Smooth muscle cell (in vitro differentiated cells): Measurements from ENCODE around the gene WNT5A. TPM values are rescaled to one million over a fixed set of nuclear protein-coding genes. Genes with fewer than 3 reads are reported as not detected.

Source experiments
- DNase-seq: peaks from one replicate; lab custom pipeline; 2025; ENCODE audit not compliant: unreplicated experiment; lab: John Stamatoyannopoulos, UW
- H2AFZ ChIP-seq: fragments of 200-600 bp; sonication (generic); 2 replicates; pipeline ENCODE4 v1.6.0; 2016; ENCODE audit warnings: antibody characterized with exemption, low read depth, mild to moderate bottlenecking
- H3F3A ChIP-seq: fragments of 200-600 bp; sonication (generic); 2 replicates; pipeline ENCODE4 v1.6.0; 2017; ENCODE audit warnings: antibody characterized with exemption, low read depth
- H3K27ac ChIP-seq: fragments of 200-600 bp; sonication (generic); 2 replicates; pipeline ENCODE4 v1.5.1; 2016; ENCODE audit warnings: low read depth, mild to moderate bottlenecking
- H3K27me3 ChIP-seq: fragments of 200-600 bp; sonication (generic); 2 replicates; pipeline ENCODE4 v1.6.1; 2016; ENCODE audit warnings: low read depth, mild to moderate bottlenecking
- H3K36me3 ChIP-seq: fragments of 200-600 bp; sonication (generic); 2 replicates; pipeline ENCODE4 v1.5.1; 2016; ENCODE audit warnings: low read depth
- H3K4me1 ChIP-seq: fragments of 200-600 bp; sonication (generic); 2 replicates; pipeline ENCODE4 v1.5.1; 2016; ENCODE audit warnings: low read depth
- H3K4me2 ChIP-seq: fragments of 200-600 bp; sonication (generic); 2 replicates; pipeline ENCODE4 v1.6.0; 2016; ENCODE audit warnings: mild to moderate bottlenecking
- H3K4me3 ChIP-seq: fragments of 200-600 bp; sonication (generic); 2 replicates; pipeline ENCODE4 v1.5.1; 2016; ENCODE audit warnings: mild to moderate bottlenecking
- H3K79me2 ChIP-seq: fragments of 200-600 bp; sonication (generic); 2 replicates; pipeline ENCODE4 v1.6.0; 2016; ENCODE audit warnings: low read depth, mild to moderate bottlenecking
- H3K9ac ChIP-seq: fragments of 200-600 bp; sonication (generic); 2 replicates; pipeline ENCODE4 v1.6.0; 2016; ENCODE audit warnings: low read depth
- H3K9me3 ChIP-seq: fragments of 200-600 bp; sonication (generic); replicated peaks from 2 replicates; pipeline ENCODE4 v1.5.1; 2016; ENCODE audit warnings: low read depth
- H4K20me1 ChIP-seq: fragments of 200-600 bp; sonication (generic); 2 replicates; pipeline ENCODE4 v1.6.0; 2016; ENCODE audit warnings: low read depth
- CTCF ChIP-seq: fragments of 200-600 bp; sonication (generic); IDR thresholded peaks from 2 replicates; pipeline ENCODE4 v1.5.1; 2017; ENCODE audit warnings: borderline replicate concordance, mild to moderate bottlenecking, antibody characterized with exemption; ENCODE audit not compliant: insufficient read depth, poor library complexity, severe bottlenecking
- WGBS: methylation state at CpG from one replicate; pipeline ENCODE4 v1.1.7; 2016; ENCODE audit warnings: low lambda C conversion rate; 5-methylcytosine and 5-hydroxymethylcytosine counted together
- polyA plus RNA-seq: library from polyadenylated mRNA; unstranded; fragments of >200 nt; fragmentation: Nextera tagmentation; extraction: Ambion mirVana; gene quantifications from 2 replicates; pipeline ENCODE4 v1.2.1, GENCODE V29; 2016
- total RNA-seq: library from RNA; depleted of rRNA; stranded (reverse); fragments of >200 nt; gene quantifications from 2 replicates; pipeline ENCODE4 v1.2.3, GENCODE V29; 2014

WNT5A gene
- total and polyA plus RNA-seq, 2 experiments from 2014 or later: 12.0 to 81.8 TPM

- no peak overlapping the region for H3K9ac ChIP-seq
- 97% methylated on average over 1 of the region's 1 CpG for WGBS
- DNase-seq: no peak
- H2AFZ ChIP-seq: no peak overlapping the region
- no peaks in the 10 kb centered on the region for H3K4me1 ChIP-seq
- no peaks in the 10 kb centered on the region for H3K9me3 ChIP-seq
- TF ChIP-seq CTCF: no peak
- no peaks in the 10 kb centered on the region for H3K79me2 ChIP-seq
- no peak overlapping the region for H3K4me2 ChIP-seq
- no peaks in the 10 kb centered on the region for H4K20me1 ChIP-seq
- H3K36me3 ChIP-seq: no peaks in the 10 kb centered on the region
- no peaks in the 10 kb centered on the region for H3K27me3 ChIP-seq
- no peaks in the 10 kb centered on the region for H3F3A ChIP-seq
- H3K27ac ChIP-seq: no peak overlapping the region
- no peak overlapping the region for H3K4me3 ChIP-seq
Observed at GRCh38 chr3:55449527-55449926, 37.6 kb downstream of the WNT5A start.

- no peaks in the 10 kb centered on the region for H3K79me2 ChIP-seq
- no peaks in the 10 kb centered on the region for H3F3A ChIP-seq
- H2AFZ ChIP-seq: no peak overlapping the region
- no peaks in the 10 kb centered on the region for H3K9me3 ChIP-seq
- WGBS: 72% methylated on average over 7 of the region's 7 CpGs
- no peaks in the 10 kb centered on the region for H3K27me3 ChIP-seq
- H3K4me1 ChIP-seq: no peaks in the 10 kb centered on the region
- no peak overlapping the region for H3K27ac ChIP-seq
- H3K4me2 ChIP-seq: no peak overlapping the region
- no peaks in the 10 kb centered on the region for H3K36me3 ChIP-seq
- no peak overlapping the region for H3K4me3 ChIP-seq
- TF ChIP-seq CTCF: no peak
- no peak overlapping the region for H3K9ac ChIP-seq
- no peaks in the 10 kb centered on the region for H4K20me1 ChIP-seq
- no peak for DNase-seq
Observed at GRCh38 chr3:55446850-55447249, 40.3 kb downstream of the WNT5A start.

GRCh38 chr3:55445551-55445950 is 41.6 kb downstream of the WNT5A start:
- Histone ChIP-seq H3K4me3 (no peak overlapping the region), H2AFZ (no peak overlapping the region), H3K4me1 (no peaks in the 10 kb centered on the region), H3K79me2 (no peaks in the 10 kb centered on the region), H3K9ac (no peak overlapping the region), H3F3A (no peaks in the 10 kb centered on the region), H3K27ac (no peak overlapping the region), H3K4me2 (no peak overlapping the region), H3K36me3 (no peaks in the 10 kb centered on the region), H4K20me1 (no peaks in the 10 kb centered on the region), H3K9me3 (no peaks in the 10 kb centered on the region), H3K27me3 (no peaks in the 10 kb centered on the region)
- no peak for DNase-seq
- WGBS: 95% methylated on average over 6 of the region's 6 CpGs
- no peak for TF ChIP-seq CTCF

- H3F3A ChIP-seq: no peaks in the 10 kb centered on the region
- no peak overlapping the region for H3K9ac ChIP-seq
- TF ChIP-seq CTCF: no peak
- no peaks in the 10 kb centered on the region for H4K20me1 ChIP-seq
- no peak overlapping the region for H3K4me3 ChIP-seq
- DNase-seq: no peak
- no peak overlapping the region for H3K4me2 ChIP-seq
- H2AFZ ChIP-seq: no peak overlapping the region
- no peaks in the 10 kb centered on the region for H3K9me3 ChIP-seq
- no peak overlapping the region for H3K27ac ChIP-seq
- H3K79me2 ChIP-seq: no peaks in the 10 kb centered on the region
- no peaks in the 10 kb centered on the region for H3K4me1 ChIP-seq
- no peaks in the 10 kb centered on the region for H3K36me3 ChIP-seq
- H3K27me3 ChIP-seq: no peaks in the 10 kb centered on the region
- 98% methylated on average over 3 of the region's 3 CpGs for WGBS
Observed at GRCh38 chr3:55443346-55443745, 43.8 kb downstream of the WNT5A start.
